ENCODE data around the gene FOXF2.

- TF ChIP-seq SUZ12 (IDR thresholded peaks at IDR 0.05; ENCODE audit: unreplicated experiment) (no peak), IRF3 (IDR thresholded peaks at IDR 0.05) (no peak), CHD1 (IDR thresholded peaks at IDR 0.05; ENCODE audit: low read depth, low read length) (no peak)
Observed at GRCh38 chr6:1368940-1369339, 20.4 kb upstream of the FOXF2 start.
